Measurements from ENCODE around the gene AKAP12. TPM values are rescaled to one million over a fixed set of nuclear protein-coding genes. Genes with fewer than 3 reads are reported as not detected.

The AKAP12 gene
- total and polyA plus RNA-seq, 2 donors from 2014 or later, result 10.2 to 84.6 TPM

DNA sequence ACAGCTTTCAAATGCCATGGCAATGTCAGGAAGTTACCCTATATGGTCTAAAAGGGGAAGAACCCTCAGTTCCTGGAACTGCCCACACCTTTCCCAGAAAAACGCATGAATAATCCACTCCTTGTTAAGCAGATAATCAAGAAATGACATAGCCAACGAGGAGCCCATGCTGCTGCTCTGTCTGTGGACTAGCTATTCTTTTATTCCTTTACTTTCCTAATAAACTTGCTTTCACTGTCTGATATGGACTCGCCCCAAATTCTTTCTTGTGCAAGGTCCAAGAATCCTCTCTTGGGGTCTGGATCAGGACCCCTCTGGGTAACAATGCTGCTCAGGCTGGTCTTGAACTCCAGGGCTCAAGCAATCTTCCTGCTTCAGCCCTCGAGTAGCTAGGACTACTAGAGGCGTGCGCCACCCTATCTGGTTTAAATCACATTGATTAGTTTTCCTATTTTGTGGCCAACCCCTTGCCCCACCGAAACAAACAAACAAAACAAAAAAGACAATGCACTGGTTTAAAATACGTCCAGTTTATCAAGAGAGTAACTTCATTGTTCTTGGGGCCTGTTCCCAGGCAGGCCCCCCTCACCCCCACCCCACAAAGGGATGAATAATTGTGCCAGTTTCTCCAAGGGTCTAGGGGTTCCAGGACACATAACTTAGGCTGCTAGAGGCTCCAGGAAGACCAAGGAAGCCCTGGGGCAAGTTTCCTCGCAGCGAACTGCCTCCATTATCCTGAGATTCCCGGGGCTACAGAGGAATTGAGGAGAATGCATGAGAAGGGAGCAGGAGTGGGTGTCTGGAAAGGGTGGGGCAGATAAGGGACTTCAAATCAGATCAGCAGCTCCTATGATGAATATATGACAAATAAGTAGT lies 10.1 kb upstream of the AKAP12 start:
- H3K27ac ChIP-seq (ENCODE audit: low read depth in 2 of 2, low read length in 2 of 2), result no peak overlapping the region
- H3K36me3 ChIP-seq (ENCODE audit: control insufficient read depth in 2 of 3, insufficient read depth in 3 of 3, low read length in 3 of 3), result no peaks in the 10 kb centered on the region
- no peaks in the 10 kb centered on the region for H3K9me3 ChIP-seq (ENCODE audit: control insufficient read depth in 2 of 3, insufficient read depth in 1 of 3, low read length in 3 of 3)
- no peak overlapping the region for H3K9ac ChIP-seq (ENCODE audit: low read length in 3 of 3)
- intact Hi-C loops (cut with DNase I), result no loop called here
- H3K4me1 ChIP-seq (ENCODE audit: control insufficient read depth in 2 of 3, insufficient read depth in 2 of 3, low read depth in 1 of 3, low read length in 3 of 3), result no peaks in the 10 kb centered on the region
- FAIRE-seq, result no peak
- H3K4me3 ChIP-seq (ENCODE audit: low read length in 3 of 3), result no peak overlapping the region
- no peak for DNase-seq
- TF ChIP-seq, protein P1, sequence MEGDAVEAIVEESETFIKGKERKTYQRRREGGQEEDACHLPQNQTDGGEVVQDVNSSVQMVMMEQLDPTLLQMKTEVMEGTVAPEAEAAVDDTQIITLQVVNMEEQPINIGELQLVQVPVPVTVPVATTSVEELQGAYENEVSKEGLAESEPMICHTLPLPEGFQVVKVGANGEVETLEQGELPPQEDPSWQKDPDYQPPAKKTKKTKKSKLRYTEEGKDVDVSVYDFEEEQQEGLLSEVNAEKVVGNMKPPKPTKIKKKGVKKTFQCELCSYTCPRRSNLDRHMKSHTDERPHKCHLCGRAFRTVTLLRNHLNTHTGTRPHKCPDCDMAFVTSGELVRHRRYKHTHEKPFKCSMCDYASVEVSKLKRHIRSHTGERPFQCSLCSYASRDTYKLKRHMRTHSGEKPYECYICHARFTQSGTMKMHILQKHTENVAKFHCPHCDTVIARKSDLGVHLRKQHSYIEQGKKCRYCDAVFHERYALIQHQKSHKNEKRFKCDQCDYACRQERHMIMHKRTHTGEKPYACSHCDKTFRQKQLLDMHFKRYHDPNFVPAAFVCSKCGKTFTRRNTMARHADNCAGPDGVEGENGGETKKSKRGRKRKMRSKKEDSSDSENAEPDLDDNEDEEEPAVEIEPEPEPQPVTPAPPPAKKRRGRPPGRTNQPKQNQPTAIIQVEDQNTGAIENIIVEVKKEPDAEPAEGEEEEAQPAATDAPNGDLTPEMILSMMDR (IDR thresholded peaks at IDR 0.05; ENCODE audit: borderline replicate concordance, extremely low read depth, insufficient read depth), result no peak
- H3K27me3 ChIP-seq (ENCODE audit: control insufficient read depth, insufficient read depth, low read length), result no peaks in the 10 kb centered on the region

DNA sequence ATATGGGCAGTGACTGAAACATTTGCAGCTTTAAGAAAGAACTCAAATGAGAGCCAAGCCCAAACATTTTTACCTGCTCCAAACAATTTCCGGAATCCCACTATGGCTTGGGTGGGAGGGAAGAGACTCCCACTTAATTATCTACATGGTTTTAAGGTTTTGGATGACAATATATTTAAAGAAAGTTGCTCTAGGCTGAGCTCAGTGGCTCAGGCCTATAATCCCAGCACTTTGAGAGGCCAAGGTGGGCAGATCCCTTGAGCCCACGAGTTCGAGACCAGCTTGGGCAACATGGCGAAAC lies 9.5 kb upstream of the AKAP12 start:
- no peak overlapping the region for H3K27ac ChIP-seq (ENCODE audit: low read depth in 2 of 2, low read length in 2 of 2)
- no peak for DNase-seq
- TF ChIP-seq, protein P1 (IDR thresholded peaks at IDR 0.05; ENCODE audit: borderline replicate concordance, extremely low read depth, insufficient read depth), result no peak
- H3K9ac ChIP-seq (ENCODE audit: low read length in 3 of 3), result no peak overlapping the region
- H3K4me3 ChIP-seq (ENCODE audit: low read length in 3 of 3), result no peak overlapping the region
- FAIRE-seq, result no peak
- intact Hi-C loops (cut with DNase I), result no loop called here
- no peaks in the 10 kb centered on the region for H3K4me1 ChIP-seq (ENCODE audit: control insufficient read depth in 2 of 3, insufficient read depth in 2 of 3, low read depth in 1 of 3, low read length in 3 of 3)
- no peaks in the 10 kb centered on the region for H3K9me3 ChIP-seq (ENCODE audit: control insufficient read depth in 2 of 3, insufficient read depth in 1 of 3, low read length in 3 of 3)
- H3K36me3 ChIP-seq (ENCODE audit: control insufficient read depth in 2 of 3, insufficient read depth in 3 of 3, low read length in 3 of 3), result no peaks in the 10 kb centered on the region
- H3K27me3 ChIP-seq (ENCODE audit: control insufficient read depth, insufficient read depth, low read length), result no peaks in the 10 kb centered on the region

DNA sequence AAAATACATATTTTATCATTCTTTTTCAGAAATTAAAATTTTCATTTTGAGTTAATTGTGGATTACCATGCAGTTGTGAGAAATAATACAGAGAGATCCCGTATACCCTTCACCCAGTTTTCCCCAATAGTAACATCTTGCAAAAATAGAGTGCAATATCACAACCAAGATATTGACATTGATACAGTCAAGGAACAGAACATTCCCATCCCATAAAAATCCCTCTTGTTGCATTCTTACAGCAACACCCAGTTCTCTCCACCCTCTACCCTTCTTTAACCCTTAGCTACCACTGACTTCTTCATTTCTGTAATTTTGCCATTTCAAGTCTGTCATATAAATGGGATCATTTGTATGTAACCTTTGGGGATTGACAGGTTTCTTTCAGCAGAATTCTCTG lies 6.9 kb upstream of the AKAP12 start:
- no peak for FAIRE-seq
- intact Hi-C loops (cut with DNase I), result no loop called here
- Histone ChIP-seq H3K4me1 (ENCODE audit: control insufficient read depth in 2 of 3, insufficient read depth in 2 of 3, low read depth in 1 of 3, low read length in 3 of 3) (no peaks in the 10 kb centered on the region), H3K27ac (ENCODE audit: low read depth in 2 of 2, low read length in 2 of 2) (no peak overlapping the region), H3K27me3 (ENCODE audit: control insufficient read depth, insufficient read depth, low read length) (no peaks in the 10 kb centered on the region), H3K36me3 (ENCODE audit: control insufficient read depth in 2 of 3, insufficient read depth in 3 of 3, low read length in 3 of 3) (no peaks in the 10 kb centered on the region), H3K4me3 (ENCODE audit: low read length in 3 of 3) (no peak overlapping the region), H3K9me3 (ENCODE audit: control insufficient read depth in 2 of 3, insufficient read depth in 1 of 3, low read length in 3 of 3) (no peaks in the 10 kb centered on the region), H3K9ac (ENCODE audit: low read length in 3 of 3) (no peak overlapping the region)
- TF ChIP-seq, protein P1 (IDR thresholded peaks at IDR 0.05; ENCODE audit: borderline replicate concordance, extremely low read depth, insufficient read depth), result no peak
- DNase-seq, result no peak

All from kidney (tissue), 14 donors.